Choroid plexus epithelial cell (primary cell): ENCODE data around the gene TTC9B.
A peak's percentile ranks its signal among the peaks of the same experiment; 100 is the strongest.

Experiments used
- DNase-seq: peaks from one replicate; pipeline ENCODE4 v3.0.0-alpha.2; 2010; ENCODE audit warnings: low read depth
- H3K4me3 ChIP-seq: 2 replicates; pipeline ENCODE4 v1.5.1; 2011; ENCODE audit warnings: low read depth, mild to moderate bottlenecking, control low read depth, low read length, moderate library complexity
- CTCF ChIP-seq: conservative IDR thresholded peaks from 2 replicates; pipeline ENCODE4 v1.5.1; 2011; ENCODE audit warnings: low read depth, mild to moderate bottlenecking, control low read depth, inconsistent platforms, low read length, moderate library complexity

The TTC9B gene

GRCh38 chr19:40214936-40215335 lies 3.2 kb downstream of the TTC9B start:
- TF ChIP-seq CTCF = no peak
- no peak for DNase-seq
- H3K4me3 ChIP-seq = no peak overlapping the region

GRCh38 chr19:40213882-40214570 lies 4.2 kb downstream of the TTC9B start:
- DNase-seq = no peak
- H3K4me3 ChIP-seq = no peak overlapping the region
- no peak for TF ChIP-seq CTCF

- H3K4me3 ChIP-seq = no peak overlapping the region
- TF ChIP-seq CTCF = no peak
- no peak for DNase-seq
These were observed 4.8 kb downstream of the TTC9B start for GRCh38 chr19:40213251-40213829.

- TF ChIP-seq CTCF = peak; percentile 7
- DNase-seq = no peak
These were observed 7.3 kb downstream of the TTC9B start for GRCh38 chr19:40210889-40211288.

DNA sequence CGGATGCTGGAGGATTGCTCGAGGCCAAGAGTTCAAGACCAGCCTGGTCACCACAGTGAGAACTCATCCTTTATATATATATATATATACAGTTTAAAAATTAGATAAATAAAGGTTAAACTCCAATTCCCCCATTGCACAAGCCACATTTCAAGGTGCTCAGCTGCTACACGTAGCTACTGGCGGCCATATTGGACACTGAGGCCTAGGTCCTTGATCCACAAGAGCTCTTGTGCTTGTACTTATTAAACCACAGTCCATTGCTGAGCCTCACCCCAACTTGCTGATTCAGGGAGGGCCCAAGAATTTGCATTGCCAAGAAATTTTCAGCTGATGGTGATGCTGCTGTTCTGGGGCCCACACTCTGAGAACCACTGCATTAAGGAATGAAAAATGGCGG lies 9.6 kb downstream of the TTC9B start:
- no peak for DNase-seq
- TF ChIP-seq CTCF = no peak
- no peak overlapping the region for H3K4me3 ChIP-seq

More at GRCh38 chr19:40210889-40211288, 7.3 kb downstream of the TTC9B start:
- H3K4me3 ChIP-seq = no peak overlapping the region

- no peak for DNase-seq
- TF ChIP-seq CTCF = no peak
- no peak overlapping the region for H3K4me3 ChIP-seq
These were observed 12.4 kb downstream of the TTC9B start for GRCh38 chr19:40205760-40206159.

DNA sequence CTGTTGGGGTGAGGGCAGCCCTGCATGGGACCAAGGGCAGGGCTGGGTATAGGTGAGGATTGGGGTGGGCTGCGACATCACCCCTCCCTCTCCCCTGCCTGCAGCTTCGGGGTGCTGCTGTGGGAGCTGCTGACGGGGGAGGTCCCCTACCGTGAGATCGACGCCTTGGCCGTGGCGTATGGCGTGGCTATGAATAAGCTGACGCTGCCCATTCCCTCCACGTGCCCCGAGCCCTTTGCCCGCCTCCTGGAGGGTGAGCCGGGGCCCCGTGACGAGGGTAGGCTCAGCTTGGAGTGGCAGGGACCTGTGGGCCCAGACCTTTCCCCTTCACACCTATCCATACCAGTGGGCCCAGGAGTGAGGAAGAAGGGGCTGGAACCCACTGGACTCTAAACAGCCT lies 13.8 kb downstream of the TTC9B start:
- H3K4me3 ChIP-seq = no peak overlapping the region
- no peak for TF ChIP-seq CTCF
- DNase-seq = no peak
